ENCODE data around the gene ERCC1.

- TF ChIP-seq, protein P1, sequence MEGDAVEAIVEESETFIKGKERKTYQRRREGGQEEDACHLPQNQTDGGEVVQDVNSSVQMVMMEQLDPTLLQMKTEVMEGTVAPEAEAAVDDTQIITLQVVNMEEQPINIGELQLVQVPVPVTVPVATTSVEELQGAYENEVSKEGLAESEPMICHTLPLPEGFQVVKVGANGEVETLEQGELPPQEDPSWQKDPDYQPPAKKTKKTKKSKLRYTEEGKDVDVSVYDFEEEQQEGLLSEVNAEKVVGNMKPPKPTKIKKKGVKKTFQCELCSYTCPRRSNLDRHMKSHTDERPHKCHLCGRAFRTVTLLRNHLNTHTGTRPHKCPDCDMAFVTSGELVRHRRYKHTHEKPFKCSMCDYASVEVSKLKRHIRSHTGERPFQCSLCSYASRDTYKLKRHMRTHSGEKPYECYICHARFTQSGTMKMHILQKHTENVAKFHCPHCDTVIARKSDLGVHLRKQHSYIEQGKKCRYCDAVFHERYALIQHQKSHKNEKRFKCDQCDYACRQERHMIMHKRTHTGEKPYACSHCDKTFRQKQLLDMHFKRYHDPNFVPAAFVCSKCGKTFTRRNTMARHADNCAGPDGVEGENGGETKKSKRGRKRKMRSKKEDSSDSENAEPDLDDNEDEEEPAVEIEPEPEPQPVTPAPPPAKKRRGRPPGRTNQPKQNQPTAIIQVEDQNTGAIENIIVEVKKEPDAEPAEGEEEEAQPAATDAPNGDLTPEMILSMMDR (conservative IDR thresholded peaks at IDR 0.05; ENCODE audit: low read depth, low read length): no peak
- no peak for TF ChIP-seq EZH2 (IDR thresholded peaks at IDR 0.05; ENCODE audit: borderline replicate concordance, low read depth, low read length, poor library complexity, severe bottlenecking)
Measured at GRCh38 chr19:45456500-45456815, 32.7 kb upstream of the ERCC1 start.
